HepG2 (cell line): Measurements from ENCODE around the gene ABI3BP. TPM values are rescaled to one million over a fixed set of nuclear protein-coding genes. Genes with fewer than 3 reads are reported as not detected.

Source experiments
- ATAC-seq: fragments of 200-7000 bp; cut with Tn5 transposase; 3 replicates; pipeline ENCODE4 v1.9.1; 2020; ENCODE audit warnings: mild to moderate bottlenecking, moderate library complexity
- BruUV-seq: library from RNA; stranded (reverse); fragments of 400-500 nt; replicated peaks from 2 replicates; lab custom pipeline; 2021; lab: Mats Ljungman, UMichigan
- CTCF ChIA-PET: fragments of 300-600 bp; formaldehyde crosslinking; extraction: SDS; loops from one replicate; lab custom pipeline; 2021; ENCODE audit warnings: low total read pairs, inconsistent platforms, low intra/inter-chr PET ratio; lab: Yijun Ruan, JAX
- POLR2A ChIA-PET: fragments of 350-600 bp; sonication (Branson Sonifier 250); formaldehyde crosslinking; loops from one replicate; lab custom pipeline; 2020; ENCODE audit warnings: antibody characterized with exemption, inconsistent platforms; lab: Yijun Ruan, JAX
- DNase-seq: peaks from one replicate; pipeline ENCODE4 v3.0.0-alpha.2; 2015; ENCODE audit warnings: low spot score
- FAIRE-seq: peaks from 3 replicates; lab custom pipeline; 2011; peaks lifted over from hg19 to GRCh38; lab: Jason Lieb, UNC
- H2AFZ ChIP-seq: one replicate; pipeline ENCODE4 v1.6.1; 2011; ENCODE audit warnings: low read length, inconsistent platforms
- H3K27ac ChIP-seq: fragments of 300-600 bp; 3 replicates; pipeline ENCODE4 v1.8.0; 2011; ENCODE audit warnings: mixed run types, mild to moderate bottlenecking, mixed read lengths, low read length, inconsistent platforms; ENCODE audit not compliant: insufficient read depth; ENCODE audit errors: extremely low read length
- H3K27me3 ChIP-seq, 2 experiments: fragments of 200-600 bp in 1 of 2; 2 replicates in 1 of 2; 3 replicates in 1 of 2; pipeline versions ENCODE4 v1.6.0 to v1.8.0; 2011; ENCODE audit warnings: low read length in 2 of 2, mild to moderate bottlenecking in 2 of 2, moderate library complexity in 2 of 2, inconsistent platforms in 1 of 2; ENCODE audit not compliant: insufficient read depth in 2 of 2, control insufficient read depth in 1 of 2
- H3K36me3 ChIP-seq, 2 experiments: fragments of 200-600 bp in 1 of 2; replicated peaks in 1 of 2; 2 replicates in 1 of 2; 3 replicates in 1 of 2; pipeline versions ENCODE4 v1.5.1 to v1.8.0; 2011; ENCODE audit warnings: low read length in 2 of 2, inconsistent platforms in 1 of 2; ENCODE audit not compliant: insufficient read depth in 2 of 2, control insufficient read depth in 1 of 2
- H3K4me1 ChIP-seq: 2 replicates; pipeline ENCODE4 v1.5.1; 2012; ENCODE audit warnings: low read length, inconsistent platforms; ENCODE audit not compliant: insufficient read depth
- H3K4me2 ChIP-seq: 2 replicates; pipeline ENCODE4 v1.6.0; 2011; ENCODE audit warnings: low read depth, low read length, inconsistent platforms
- H3K4me3 ChIP-seq, 3 experiments: fragments of 200-600 bp in 1 of 3; sonication (generic), shearing (Covaris generic) in 1 of 3; replicated peaks in 1 of 3; 2 replicates each; pipeline ENCODE4 v1.5.1; 2011 to 2016; ENCODE audit warnings: low read length in 3 of 3, inconsistent platforms in 2 of 3, low read depth in 2 of 3, mild to moderate bottlenecking in 2 of 3, control low read depth in 1 of 3, mixed read lengths in 1 of 3; ENCODE audit not compliant: insufficient read depth in 1 of 3
- H3K79me2 ChIP-seq: one replicate; pipeline ENCODE4 v1.6.1; 2011; ENCODE audit warnings: low read length, inconsistent platforms; ENCODE audit not compliant: insufficient read depth
- H3K9ac ChIP-seq: 2 replicates; pipeline ENCODE4 v1.6.0; 2011; ENCODE audit warnings: mild to moderate bottlenecking, low read depth, low read length, inconsistent platforms; ENCODE audit not compliant: insufficient read depth
- H3K9me3 ChIP-seq: 2 replicates; pipeline ENCODE4 v1.5.1; 2012; ENCODE audit warnings: mild to moderate bottlenecking, low read length
- H4K20me1 ChIP-seq: 2 replicates; pipeline ENCODE4 v1.6.0; 2011; ENCODE audit warnings: inconsistent platforms, mild to moderate bottlenecking, low read length, moderate library complexity; ENCODE audit not compliant: insufficient read depth
- BRCA1 ChIP-seq: sonication (generic); formaldehyde crosslinking; IDR thresholded peaks from 2 replicates; pipeline ENCODE4 v1.4.0; 2020; ENCODE audit warnings: missing genetic modification reagents
- ELF3 ChIP-seq: IDR thresholded peaks from 2 replicates; pipeline ENCODE4 v1.6.1; 2016; ENCODE audit warnings: missing genetic modification reagents, missing compliant biosample characterization
- FOXP1 ChIP-seq, 2 experiments: fragments of 450-650 bp in 1 of 2; IDR thresholded peaks; 2 replicates each; pipeline ENCODE4 v1.6.1; 2017 to 2018; ENCODE audit warnings: antibody characterized with exemption in 1 of 2
- HCFC1 ChIP-seq: fragments of 150-350 bp; IDR thresholded peaks from 2 replicates; pipeline ENCODE4 v1.6.1; 2014; ENCODE audit warnings: low read depth, low read length
- MIER3 ChIP-seq: IDR thresholded peaks from 2 replicates; pipeline ENCODE4 v1.6.1; 2016; ENCODE audit warnings: missing compliant biosample characterization, borderline replicate concordance
- PAF1 ChIP-seq: IDR thresholded peaks from 2 replicates; pipeline ENCODE4 v1.6.1; 2016; ENCODE audit warnings: missing genetic modification reagents, missing compliant biosample characterization
- RBFOX2 ChIP-seq: fragments of 200-400 bp; formaldehyde crosslinking; IDR thresholded peaks from 2 replicates; pipeline ENCODE4 v1.6.1; 2017; ENCODE audit warnings: low read depth, mild to moderate bottlenecking, low read length
- TRAFD1 ChIP-seq: sonication (generic); formaldehyde crosslinking; IDR thresholded peaks from 2 replicates; pipeline ENCODE4 v1.5.1; 2020; ENCODE audit warnings: missing genetic modification reagents, mild to moderate bottlenecking, borderline replicate concordance
- ZNF281 ChIP-seq: sonication (generic); formaldehyde crosslinking; IDR thresholded peaks from 2 replicates; pipeline ENCODE4 v1.4.0; 2020; ENCODE audit warnings: missing genetic modification reagents, borderline replicate concordance
- ZNF749 ChIP-seq: sonication (generic); formaldehyde crosslinking; IDR thresholded peaks from 2 replicates; pipeline ENCODE4 v1.8.0; 2022; ENCODE audit warnings: mild to moderate bottlenecking, missing genetic modification reagents, moderate library complexity, borderline replicate concordance
- ZNF770 ChIP-seq: sonication (generic); formaldehyde crosslinking; IDR thresholded peaks from 2 replicates; pipeline ENCODE4 v1.5.0; 2020; ENCODE audit warnings: mild to moderate bottlenecking, missing genetic modification reagents
- ZNF780A ChIP-seq: sonication (generic); formaldehyde crosslinking; IDR thresholded peaks from 2 replicates; pipeline ENCODE4 v1.8.0; 2022; ENCODE audit warnings: mild to moderate bottlenecking, missing genetic modification reagents, moderate library complexity
- WGBS: methylation state at CpG from one replicate; pipeline ENCODE4 v1.1.6; 2017; ENCODE audit warnings: low lambda C conversion rate; 5-methylcytosine and 5-hydroxymethylcytosine counted together
- in situ Hi-C: cut with HindIII; loops from 2 replicates; pipeline ENCODE4 v1.10.0; 2017; ENCODE audit warnings: low pct_unique_long_range_greater_than_20kb; ENCODE audit not compliant: extremely low pct_ligation_motif_present
- intact Hi-C: fragments of 100-400 bp; cut with micrococcal nuclease; formaldehyde crosslinking; loops from one replicate; pipeline ENCODE4 v1.10.0; 2022; ENCODE audit not compliant: unreplicated experiment
- polyA plus RNA-seq, 8 experiments: library from polyadenylated mRNA; depleted of rRNA in 3 of 8; stranded (reverse) in 7 of 8; unstranded in 1 of 8; fragments of >200 nt; fragmentation: Illumina TruSeq in 4 of 8; extraction: Trizol in 4 of 8; gene quantifications; 2 replicates each; pipeline versions ENCODE4 v1.2.1 to v1.2.3, GENCODE V29; 2011 to 2016; ENCODE audit warnings: low read depth in 4 of 8, missing spikeins in 1 of 8, mixed read lengths in 1 of 8; ENCODE audit not compliant: insufficient read depth in 1 of 8
- total RNA-seq, 5 experiments: library from RNA; depleted of rRNA; stranded (reverse); fragments of >200 nt; fragmentation: Illumina TruSeq; extraction: Trizol; gene quantifications; 2 replicates each; pipeline ENCODE4 v1.2.3, GENCODE V29; 2016; ENCODE audit warnings: low read depth in 1 of 5

The ABI3BP gene
- total and polyA plus RNA-seq, 2 of the 13 experiments (the other 11 are each of a cell fraction or from before 2014, with no cell fraction given): not detected

- no peak for ATAC-seq
- in situ Hi-C loops: no loop called here
Observed at GRCh38 chr3:100928638-100929428, 64.4 kb downstream of the ABI3BP start.

More at GRCh38 chr3:100928638-100929428, 64.4 kb downstream of the ABI3BP start:
- ChIA-PET POLR2A (no interaction called here), CTCF (no interaction called here)
- H3K9ac ChIP-seq: no peak overlapping the region
- H3K4me2 ChIP-seq: no peak overlapping the region
- intact Hi-C loops: no loop called here
- 0% methylated on average over 6 of the region's 6 CpGs for WGBS
- no peak overlapping the region for H2AFZ ChIP-seq
- FAIRE-seq: no peak
- no peaks in the 10 kb centered on the region for H3K36me3 ChIP-seq
- no peak for DNase-seq
- no TSS peak for BruUV-seq
- H3K4me1 ChIP-seq: no peaks in the 10 kb centered on the region
- no peaks in the 10 kb centered on the region for H4K20me1 ChIP-seq
- no peaks in the 10 kb centered on the region for H3K79me2 ChIP-seq
- H3K9me3 ChIP-seq: no peaks in the 10 kb centered on the region
- no peaks in the 10 kb centered on the region for H3K27me3 ChIP-seq
- H3K27ac ChIP-seq: no peak overlapping the region
- no peak for TF ChIP-seq ZNF749 (CRISPR knock-in tag)
- no peak for TF ChIP-seq MIER3 (CRISPR knock-in tag)
- no peak for TF ChIP-seq ELF3
- no peak for TF ChIP-seq BRCA1 (CRISPR knock-in tag)
- no peak for TF ChIP-seq TRAFD1 (CRISPR knock-in tag)
- TF ChIP-seq HCFC1: no peak
- TF ChIP-seq ZNF780A (CRISPR knock-in tag): no peak
- no peak for TF ChIP-seq PAF1 (CRISPR knock-in tag)
- no peak for TF ChIP-seq FOXP1 (IDR thresholded peaks at IDR 0.05)
- no peak for TF ChIP-seq FOXP1 (CRISPR knock-in tag; IDR thresholded peaks at IDR 0.05)
- no peak for TF ChIP-seq ZNF281 (CRISPR knock-in tag)
- TF ChIP-seq RBFOX2: no peak
- no peak for TF ChIP-seq ZNF770
- H3K4me3 ChIP-seq: no peak overlapping the region
